C4-2B (cell line): ENCODE measurements around the gene ABCB4.

Experiments
- H3K27ac ChIP-seq: fragments of 450-650 bp; 2 replicates; pipeline ENCODE4 v1.5.1; 2017
- ZFX ChIP-seq: fragments of 450-650 bp; IDR thresholded peaks from 2 replicates; pipeline ENCODE4 v1.6.1; 2017
- TF ChIP-seq, protein P1 (sequence below): fragments of 450-650 bp; conservative IDR thresholded peaks from 2 replicates; pipeline ENCODE4 v1.5.1; 2017; ENCODE audit warnings: mild to moderate bottlenecking

The ABCB4 gene

DNA sequence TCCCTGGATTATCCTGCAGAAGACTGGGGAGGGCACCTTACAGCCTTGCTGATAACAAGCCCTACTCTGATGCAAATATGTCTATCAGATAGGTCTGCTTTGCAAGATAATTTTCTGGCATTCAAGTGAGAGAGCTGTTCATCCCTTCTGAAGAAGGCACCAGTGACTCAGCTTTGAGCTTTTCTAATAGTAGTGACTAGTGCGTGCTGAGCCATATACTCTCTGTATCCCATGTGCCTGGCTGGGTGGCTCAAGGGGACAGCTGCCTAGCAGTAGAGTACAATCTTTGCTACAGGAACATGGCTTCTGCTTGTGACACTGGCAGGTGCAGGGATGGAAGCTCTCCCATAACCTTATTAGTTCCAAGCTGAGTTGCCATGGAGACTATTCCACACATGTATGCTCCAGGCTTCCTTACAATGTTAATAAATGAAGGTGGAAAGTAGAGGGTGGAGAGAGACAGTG is 35.0 kb upstream of the ABCB4 start:
- TF ChIP-seq, protein P1, sequence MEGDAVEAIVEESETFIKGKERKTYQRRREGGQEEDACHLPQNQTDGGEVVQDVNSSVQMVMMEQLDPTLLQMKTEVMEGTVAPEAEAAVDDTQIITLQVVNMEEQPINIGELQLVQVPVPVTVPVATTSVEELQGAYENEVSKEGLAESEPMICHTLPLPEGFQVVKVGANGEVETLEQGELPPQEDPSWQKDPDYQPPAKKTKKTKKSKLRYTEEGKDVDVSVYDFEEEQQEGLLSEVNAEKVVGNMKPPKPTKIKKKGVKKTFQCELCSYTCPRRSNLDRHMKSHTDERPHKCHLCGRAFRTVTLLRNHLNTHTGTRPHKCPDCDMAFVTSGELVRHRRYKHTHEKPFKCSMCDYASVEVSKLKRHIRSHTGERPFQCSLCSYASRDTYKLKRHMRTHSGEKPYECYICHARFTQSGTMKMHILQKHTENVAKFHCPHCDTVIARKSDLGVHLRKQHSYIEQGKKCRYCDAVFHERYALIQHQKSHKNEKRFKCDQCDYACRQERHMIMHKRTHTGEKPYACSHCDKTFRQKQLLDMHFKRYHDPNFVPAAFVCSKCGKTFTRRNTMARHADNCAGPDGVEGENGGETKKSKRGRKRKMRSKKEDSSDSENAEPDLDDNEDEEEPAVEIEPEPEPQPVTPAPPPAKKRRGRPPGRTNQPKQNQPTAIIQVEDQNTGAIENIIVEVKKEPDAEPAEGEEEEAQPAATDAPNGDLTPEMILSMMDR, result no peak
- TF ChIP-seq ZFX, result no peak
- no peak overlapping the region for H3K27ac ChIP-seq

DNA sequence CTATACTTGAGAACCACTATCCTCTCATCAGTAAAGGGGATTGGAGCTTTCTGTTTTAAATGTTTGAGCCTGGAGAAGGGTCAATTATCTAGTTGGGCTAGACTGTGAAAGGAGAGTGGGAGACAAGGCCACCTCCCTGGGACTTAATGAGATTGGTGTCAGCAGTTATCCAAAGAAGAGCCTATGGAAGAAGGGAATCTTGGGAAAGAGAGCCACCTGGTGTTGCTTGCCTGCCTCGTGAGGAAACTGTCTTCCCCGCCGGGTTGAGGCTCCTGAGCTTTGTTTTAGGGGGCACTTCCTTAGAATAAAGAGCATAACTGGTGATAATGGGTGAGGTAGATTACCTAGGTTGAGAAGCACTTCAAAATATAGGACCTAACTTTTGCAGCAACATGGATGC is 32.0 kb upstream of the ABCB4 start:
- TF ChIP-seq, protein P1, result peak; percentile 59
- no peak for TF ChIP-seq ZFX
- H3K27ac ChIP-seq, result no peak overlapping the region

DNA sequence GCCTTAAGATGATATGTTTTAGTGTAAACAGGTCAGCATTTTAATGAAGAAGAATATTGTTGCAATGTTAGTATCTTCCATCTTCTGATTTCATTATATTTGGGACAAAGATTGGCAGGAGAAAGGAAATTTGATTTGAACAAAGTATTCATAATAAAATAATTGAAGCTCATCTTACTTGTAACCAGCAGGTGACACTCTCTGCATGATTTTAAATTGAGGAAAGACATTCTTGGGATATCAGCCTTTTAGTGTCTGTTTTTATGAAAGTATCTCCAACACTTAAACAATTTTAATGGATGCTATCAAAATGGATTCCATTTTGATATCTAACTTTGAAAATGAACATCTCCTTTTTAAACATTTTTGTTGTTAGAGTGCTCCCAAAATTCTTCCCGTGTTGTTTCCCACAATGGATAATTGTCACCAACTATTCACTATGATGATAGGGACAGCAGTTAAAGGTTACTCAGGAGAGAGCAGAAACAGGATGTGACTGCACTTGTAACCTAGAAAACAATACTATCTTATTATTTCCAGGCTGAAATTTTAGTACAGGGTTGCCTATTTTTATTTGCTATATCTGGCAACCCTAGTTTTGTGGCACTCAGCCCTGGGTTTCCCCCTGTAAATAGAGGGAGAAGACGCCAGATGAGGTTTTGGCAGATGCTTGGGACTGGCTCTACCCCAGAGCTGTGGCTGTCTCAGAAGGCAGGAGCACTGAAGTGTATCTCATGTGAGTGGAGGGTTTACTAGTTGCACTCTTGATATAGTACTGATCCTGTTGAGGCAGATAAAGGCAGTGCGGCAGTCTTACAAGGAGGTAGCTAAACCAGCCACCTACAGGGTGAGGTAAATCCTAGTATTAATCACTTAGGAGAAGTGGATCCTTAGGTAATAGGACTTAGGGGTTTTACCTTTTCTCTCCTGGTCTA is 31.0 kb upstream of the ABCB4 start:
- H3K27ac ChIP-seq, result no peak overlapping the region
- TF ChIP-seq, protein P1, result peak; percentile 83
- no peak for TF ChIP-seq ZFX

DNA sequence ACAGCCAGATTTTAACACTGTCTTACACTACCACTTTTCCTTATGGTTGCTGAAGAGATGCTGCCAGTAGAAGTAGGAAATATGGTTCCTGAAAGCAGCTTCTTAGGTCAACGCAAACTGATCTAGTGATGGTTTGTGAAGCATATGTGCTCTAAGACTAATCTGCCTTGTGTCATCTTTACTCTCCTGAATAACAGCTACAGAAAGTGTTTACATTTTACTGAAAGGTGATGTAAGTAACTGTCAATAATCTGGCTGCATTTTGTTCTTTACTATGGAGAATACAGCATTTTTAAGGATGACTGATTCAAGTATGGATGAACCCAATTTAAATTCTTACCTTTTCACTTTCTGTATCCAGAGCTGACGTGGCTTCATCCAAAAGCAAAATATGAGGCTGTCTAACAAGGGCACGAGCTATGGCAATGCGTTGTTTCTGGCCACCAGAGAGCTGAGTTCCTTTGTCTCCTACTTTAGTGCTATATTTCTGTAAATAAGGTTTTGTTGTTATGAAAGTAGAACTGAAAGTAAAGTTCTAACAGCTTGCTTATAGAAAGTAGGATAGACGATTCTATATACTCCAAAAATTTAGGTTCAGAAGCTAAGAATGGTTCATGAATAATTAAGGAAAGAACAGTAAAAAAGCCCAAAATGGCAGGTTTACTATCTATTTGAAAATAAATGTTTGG is 30.2 kb upstream of the ABCB4 start:
- H3K27ac ChIP-seq, result no peak overlapping the region
- TF ChIP-seq ZFX, result no peak
- TF ChIP-seq, protein P1, result no peak

DNA sequence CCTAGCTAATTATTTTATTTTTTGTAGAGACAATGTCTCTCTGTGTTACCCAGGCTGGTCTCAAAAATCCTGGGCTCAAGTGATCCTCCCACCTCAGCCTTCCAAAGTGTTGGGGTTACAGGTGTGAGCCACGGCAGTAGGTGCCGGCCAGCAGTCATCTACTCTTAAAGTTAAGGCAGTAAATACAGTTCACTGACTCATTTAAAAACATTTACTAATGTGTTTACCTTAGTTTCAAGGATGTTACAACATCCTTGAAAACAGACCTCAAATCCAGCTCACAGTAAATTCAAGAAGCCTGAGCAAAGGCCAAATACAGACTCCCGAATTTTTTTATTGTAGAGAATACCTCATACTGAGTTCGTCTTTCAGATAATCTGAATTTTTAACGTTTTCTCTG is 29.6 kb upstream of the ABCB4 start:
- no peak overlapping the region for H3K27ac ChIP-seq
- no peak for TF ChIP-seq ZFX
- TF ChIP-seq, protein P1, result no peak

DNA sequence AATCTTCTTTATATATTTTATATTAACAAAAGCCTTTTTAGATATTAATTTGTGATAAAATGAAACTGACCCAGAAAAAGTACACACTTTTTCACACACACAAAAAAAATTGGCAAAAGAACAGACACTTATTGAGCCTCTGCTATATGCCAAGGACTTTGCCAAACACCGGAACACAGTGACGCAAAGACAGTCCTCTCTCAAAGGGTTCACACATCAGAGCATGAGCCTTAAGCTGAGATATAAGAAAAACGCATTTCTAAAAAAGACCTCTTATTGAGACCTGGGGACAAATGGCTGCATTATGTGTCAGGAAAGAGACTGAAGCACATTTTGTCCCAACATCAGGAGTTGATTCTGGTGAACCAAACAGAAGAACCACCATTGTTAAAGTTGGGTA is 24.0 kb upstream of the ABCB4 start:
- H3K27ac ChIP-seq, result no peak overlapping the region
- TF ChIP-seq ZFX, result no peak
- TF ChIP-seq, protein P1, result no peak

- no peak for TF ChIP-seq ZFX
- no peak overlapping the region for H3K27ac ChIP-seq
These were observed 23.4 kb upstream of the ABCB4 start for GRCh38 chr7:87498893-87499292.
